Heart left ventricle (tissue), 13 donors: ENCODE data around the gene PTPN11.

Experiments
- CTCF ChIP-seq, 12 donors: fragments of 200-600 bp; sonication (generic) in 4 of 12; IDR thresholded peaks; one replicate each; pipeline versions ENCODE4 v1.5.0 to v1.8.0; 2018 to 2022; ENCODE audit warnings: antibody characterized with exemption in 12 of 12, mild to moderate bottlenecking in 5 of 12
- POLR2A ChIP-seq, 2 donors: fragments of 450-650 bp; IDR thresholded peaks; one replicate each; pipeline ENCODE4 v1.6.1; 2017; ENCODE audit warnings: antibody characterized with exemption in 2 of 2, mild to moderate bottlenecking in 2 of 2, moderate library complexity in 2 of 2
- donor health status: ischemic (EF 13 %, LVEDD 7.1; RV severe dilation, severe dysfunction).
- donor health status: DM: no; HTN: yes; CAD: no.
- donor health status: DM: no; HTN: no; CAD: no.
- donor health status: ischemic (EF 25% LVEDD 6.9; RV normal size, moderate dysfunction).
- donor health status: ischemic (EF 25% LVEDD 5.7; RV mildly dilated, moderate dysfunction).
- donor health status: ischemic (EF 35%, LVEDD 5.7; RV mildly dilated, moderate dysfunction).
- donor health status: nonischemic (EF 11% LVEDD 7.7; RV severe dilation, severe dysfunction).
- donor health status: DM: yes; HTN: yes; CAD: no.
- donor health status: PGD.
- donor health status: ischemic (EF 29% LVEDD 5.4; RV normal size, mild dysfunction).
- donor health status: nonischemic (EF 23%, LVEDD 6.1; RV moderate dilation, normal function).

- TF ChIP-seq POLR2A (IDR thresholded peaks at IDR 0.05) = no peak
- no peak for TF ChIP-seq CTCF (IDR thresholded peaks at IDR 0.05)
These were observed 94.7 kb downstream of the PTPN11 start for GRCh38 chr12:112513471-112513870.
